Ovary (tissue), 9 donors: Measurements from ENCODE around the gene ALKBH3. TPM values are rescaled to one million over a fixed set of nuclear protein-coding genes. Genes with fewer than 3 reads are reported as not detected.

Source experiments
- DNase-seq, 5 donors: peaks; one replicate each; pipeline ENCODE4 v3.0.0-alpha.2; 2019 to 2020
- H3K27ac ChIP-seq, 2 donors: fragments of 200-600 bp; one replicate each; pipeline versions ENCODE4 v1.5.1 to v1.8.0; 2019 to 2022
- H3K27me3 ChIP-seq: fragments of 200-600 bp; one replicate; pipeline ENCODE4 v1.8.0; 2022
- H3K36me3 ChIP-seq: fragments of 200-600 bp; sonication (generic); one replicate; pipeline ENCODE4 v1.5.1; 2019
- H3K4me1 ChIP-seq: one replicate; pipeline ENCODE4 v1.8.1; 2013; ENCODE audit warnings: mild to moderate bottlenecking, moderate library complexity; ENCODE audit not compliant: insufficient read depth
- H3K4me3 ChIP-seq: fragments of 200-600 bp; sonication (generic); one replicate; pipeline ENCODE4 v1.5.1; 2017
- H3K9me3 ChIP-seq, 2 donors: fragments of 200-600 bp in 1 of 2; sonication (generic) in 1 of 2; one replicate each; pipeline versions ENCODE4 v1.5.1 to v1.8.1; 2013 to 2019; ENCODE audit warnings: mild to moderate bottlenecking in 1 of 2, moderate library complexity in 1 of 2
- CTCF ChIP-seq, 3 donors: fragments of 450-650 bp in 2 of 3; fragments of 200-600 bp in 1 of 3; IDR thresholded peaks; one replicate each; pipeline versions ENCODE4 v1.5.1 to v1.8.0; 2016 to 2022; ENCODE audit warnings: antibody characterized with exemption in 3 of 3, mild to moderate bottlenecking in 1 of 3
- EP300 ChIP-seq: sonication (generic); formaldehyde crosslinking; IDR thresholded peaks from one replicate; pipeline ENCODE4 v1.6.1; 2017; ENCODE audit warnings: antibody characterized with exemption
- POLR2A ChIP-seq: fragments of 450-650 bp; IDR thresholded peaks from one replicate; pipeline ENCODE4 v1.6.1; 2017; ENCODE audit warnings: antibody characterized with exemption, mild to moderate bottlenecking, moderate library complexity
- WGBS, 3 donors: extraction: QIAGEN DNeasy Blood & Tissue Kit in 1 of 3; methylation state at CpG; one replicate each; pipeline versions ENCODE4 v1.1.5 to v1.1.7; 2013 to 2017; 5-methylcytosine and 5-hydroxymethylcytosine counted together
- intact Hi-C, 4 donors: fragments of 100-400 bp; cut with DNase I; formaldehyde crosslinking; loops; one replicate each; pipeline versions ENCODE4 v1.11.0 to v1.15.1; 2022 to 2023
- polyA plus RNA-seq, 2 donors: library from polyadenylated mRNA; stranded (reverse); fragments of 200-250 nt in 1 of 2; fragments of 350-450 nt in 1 of 2; fragmentation: Illumina TruSeq in 1 of 2; extraction: RNeasy Lipid Tissue Mini Kit (QIAGEN cat#74804) in 1 of 2; gene quantifications; one replicate each; pipeline ENCODE4 v1.2.3, GENCODE V29; 2013 to 2014
- total RNA-seq, 7 donors: library from RNA; depleted of rRNA in 2 of 7; stranded (reverse); fragments of >200 nt in 2 of 7; fragmentation: NEBNext Ultra II Directional in 3 of 7; extraction: Animal tissue kit (Norgen Biotek cat#: 25700) in 3 of 7; gene quantifications; one replicate each; pipeline versions ENCODE4 v1.1.0 to v1.2.4, GENCODE V29; 2016 to 2023
- donor health status: DM: no; HTN: no; CAD: no; lungs with moderate emphysema.
- donor health status: DM: no; HTN: no; CAD: no.
- donor health status: Bipolar disorder and iron deficiency.
- donor health status: DM: yes; HTN: yes; CAD: no.
- donor health status: DM: no; HTN: no; CAD: no.
- donor health status: DM: yes; HTN: yes; CAD: no.

The ALKBH3 gene
- total and polyA plus RNA-seq, 9 donors, result 25.4 to 53.5 (median 32.2) TPM

DNA sequence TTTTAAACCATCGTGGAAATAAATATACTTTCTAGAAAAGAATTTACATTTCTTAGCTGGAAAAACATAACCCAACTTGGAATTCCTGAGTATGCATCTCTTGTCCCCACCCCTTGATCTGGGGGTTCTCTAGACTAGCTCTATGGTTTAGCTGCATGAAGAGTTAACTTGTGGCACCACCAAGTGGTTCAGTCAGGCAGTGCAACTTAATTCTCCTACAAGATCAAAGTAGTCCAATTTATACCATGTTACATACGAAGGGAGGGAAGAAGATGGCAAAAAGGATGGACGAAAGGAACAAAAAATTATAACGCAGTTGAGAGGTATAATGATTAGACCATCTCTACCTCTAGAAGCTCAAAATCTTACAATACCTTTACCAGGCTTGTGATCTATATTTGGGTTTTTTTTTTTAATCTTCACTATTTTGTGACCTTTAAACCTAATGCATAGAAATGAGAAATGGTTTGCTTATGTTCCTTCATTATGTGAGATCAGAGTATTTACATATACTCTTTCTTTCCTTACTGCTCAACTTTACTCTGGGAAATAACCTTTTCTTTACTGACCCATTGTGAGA lies 28.5 kb upstream of the ALKBH3 start:
- Histone ChIP-seq H3K36me3 (no peaks in the 10 kb centered on the region), H3K27me3 (no peaks in the 10 kb centered on the region), H3K9me3 (no peaks in the 10 kb centered on the region), H3K4me1 (no peaks in the 10 kb centered on the region), H3K4me3 (no peak overlapping the region), H3K27ac (no peak overlapping the region)
- intact Hi-C loops, result no loop called here
- 20 to 32% (median 21%) methylated on average over 4 of the region's 4 CpGs for WGBS, 3 donors
- DNase-seq, result peak in 1 of 5 donors; percentile 48
- TF ChIP-seq CTCF (IDR thresholded peaks at IDR 0.05) (peak; percentile 26 to 40 (median 30)), POLR2A (no peak), EP300 (no peak)

- H3K9me3 ChIP-seq, result no peaks in the 10 kb centered on the region
- no peak overlapping the region for H3K27ac ChIP-seq
- intact Hi-C loops, result no loop called here
- no peaks in the 10 kb centered on the region for H3K4me1 ChIP-seq
- no peaks in the 10 kb centered on the region for H3K27me3 ChIP-seq
- TF ChIP-seq EP300 (no peak), CTCF (IDR thresholded peaks at IDR 0.05) (no peak)
- H3K4me3 ChIP-seq, result no peak overlapping the region
- DNase-seq, result no peak
- H3K36me3 ChIP-seq, result no peaks in the 10 kb centered on the region
These were observed 26.9 kb upstream of the ALKBH3 start for GRCh38 chr11:43853781-43854180.

DNA sequence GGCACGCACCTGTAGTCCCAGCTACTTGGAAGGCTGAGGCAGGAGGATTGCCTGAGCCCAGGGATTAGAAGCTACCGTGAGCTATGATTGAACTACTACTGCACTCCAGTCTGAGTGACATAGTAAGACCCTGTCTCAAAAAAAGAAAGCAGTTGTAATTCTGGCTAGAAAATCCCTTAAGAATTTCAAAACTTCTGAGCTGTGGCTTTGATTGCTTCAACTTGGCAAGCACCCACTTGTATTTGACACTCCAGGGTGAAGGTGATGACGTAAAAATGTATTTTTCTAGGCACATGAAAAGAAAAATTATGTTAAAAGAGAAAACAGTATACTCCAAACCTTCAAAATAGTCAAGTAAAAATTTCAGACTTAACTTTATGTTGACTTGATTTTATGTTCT lies 23.6 kb upstream of the ALKBH3 start:
- Histone ChIP-seq H3K27me3 (no peaks in the 10 kb centered on the region), H3K4me3 (no peak overlapping the region), H3K9me3 (no peaks in the 10 kb centered on the region), H3K36me3 (no peaks in the 10 kb centered on the region), H3K4me1 (no peaks in the 10 kb centered on the region), H3K27ac (no peak overlapping the region)
- TF ChIP-seq POLR2A, result no peak
- no peak for TF ChIP-seq CTCF (IDR thresholded peaks at IDR 0.05)
- no peak for TF ChIP-seq EP300
- WGBS, 3 donors, result 90 to 99% (median 95%) methylated on average over 3 of the region's 3 CpGs
- DNase-seq, result no peak
- intact Hi-C loops, result no loop called here

DNA sequence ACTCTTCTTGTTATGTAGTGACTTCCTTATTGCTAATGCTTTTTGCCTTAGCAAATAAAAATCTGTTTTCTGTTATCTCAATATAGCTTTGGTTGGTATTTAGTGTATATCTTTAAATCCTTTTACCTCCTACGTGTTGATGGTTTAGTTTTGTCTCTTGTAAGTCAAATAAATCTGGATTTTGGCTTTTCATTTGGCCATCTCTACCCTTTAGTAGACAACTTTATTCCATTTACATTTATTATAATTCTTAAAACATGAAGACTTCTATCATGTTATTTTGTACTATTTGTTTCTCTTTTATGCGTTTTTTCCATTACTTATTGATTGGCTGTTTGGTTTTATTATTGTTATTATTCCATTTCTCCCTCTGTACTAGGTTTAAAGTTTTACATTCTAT lies 19.5 kb upstream of the ALKBH3 start:
- Histone ChIP-seq H3K27me3 (no peaks in the 10 kb centered on the region), H3K9me3 (no peaks in the 10 kb centered on the region), H3K4me1 (no peaks in the 10 kb centered on the region), H3K4me3 (no peak overlapping the region), H3K36me3 (no peaks in the 10 kb centered on the region), H3K27ac (no peak overlapping the region)
- no peak for DNase-seq
- TF ChIP-seq EP300, result no peak
- no peak for TF ChIP-seq CTCF (IDR thresholded peaks at IDR 0.05)
- TF ChIP-seq POLR2A, result no peak
- 76 to 84% (median 84%) methylated on average over 2 of the region's 2 CpGs for WGBS, 3 donors
- intact Hi-C loops, result no loop called here
